Peyer's patch (tissue), 4 donors: Measurements from ENCODE around the gene SPDYE1.

ENCODE experiments used
- CTCF ChIP-seq, 6 experiments: fragments of 450-650 bp in 4 of 6; fragments of 200-600 bp in 2 of 6; sonication (generic) in 1 of 6; IDR thresholded peaks; one replicate each; pipeline ENCODE4 v1.5.1; 2017 to 2019; ENCODE audit warnings: antibody characterized with exemption in 6 of 6, mild to moderate bottlenecking in 3 of 6, moderate library complexity in 1 of 6
- POLR2A ChIP-seq, 2 donors: fragments of 450-650 bp; IDR thresholded peaks; one replicate each; pipeline ENCODE4 v1.5.1; 2017; ENCODE audit warnings: antibody characterized with exemption in 2 of 2, mild to moderate bottlenecking in 2 of 2, moderate library complexity in 2 of 2

GRCh38 chr7:43952028-43952427 lies 45.7 kb upstream of the SPDYE1 start:
- TF ChIP-seq CTCF (IDR thresholded peaks at IDR 0.05), result no peak
- no peak for TF ChIP-seq POLR2A (IDR thresholded peaks at IDR 0.05)
